NCI-H226 (cell line): Measurements from ENCODE around the gene GEMIN5.

Experiments
- DNase-seq: peaks from one replicate; pipeline ENCODE4 v3.0.0-alpha.2; 2015

GEMIN5 gene

GRCh38 chr5:154844809-154845208, 93.2 kb downstream of the GEMIN5 start:
- DNase-seq, result no peak

GRCh38 chr5:154842689-154843530, 95.1 kb downstream of the GEMIN5 start:
- no peak for DNase-seq

GRCh38 chr5:154841273-154841661, 96.7 kb downstream of the GEMIN5 start:
- no peak for DNase-seq

GRCh38 chr5:154840435-154841272, 97.4 kb downstream of the GEMIN5 start:
- no peak for DNase-seq
